HepG2 (cell line): ENCODE results near the gene CERS6. TPM values are rescaled to one million over a fixed set of nuclear protein-coding genes. Genes with fewer than 3 reads are reported as not detected.

Experiments used
- ATAC-seq: fragments of 200-7000 bp; cut with Tn5 transposase; 3 replicates; pipeline ENCODE4 v1.9.1; 2020; ENCODE audit warnings: mild to moderate bottlenecking, moderate library complexity
- BruUV-seq: library from RNA; stranded (reverse); fragments of 400-500 nt; replicated peaks from 2 replicates; lab custom pipeline; 2021; lab: Mats Ljungman, UMichigan
- CTCF ChIA-PET: fragments of 300-600 bp; formaldehyde crosslinking; extraction: SDS; loops from one replicate; lab custom pipeline; 2021; ENCODE audit warnings: low total read pairs, inconsistent platforms, low intra/inter-chr PET ratio; lab: Yijun Ruan, JAX
- POLR2A ChIA-PET: fragments of 350-600 bp; sonication (Branson Sonifier 250); formaldehyde crosslinking; loops from one replicate; lab custom pipeline; 2020; ENCODE audit warnings: antibody characterized with exemption, inconsistent platforms; lab: Yijun Ruan, JAX
- DNase-seq: peaks from one replicate; pipeline ENCODE4 v3.0.0-alpha.2; 2015; ENCODE audit warnings: low spot score
- FAIRE-seq: peaks from 3 replicates; lab custom pipeline; 2011; peaks lifted over from hg19 to GRCh38; lab: Jason Lieb, UNC
- H2AFZ ChIP-seq: one replicate; pipeline ENCODE4 v1.6.1; 2011; ENCODE audit warnings: low read length, inconsistent platforms
- H3K27ac ChIP-seq: fragments of 300-600 bp; 3 replicates; pipeline ENCODE4 v1.8.0; 2011; ENCODE audit warnings: mixed run types, mild to moderate bottlenecking, mixed read lengths, low read length, inconsistent platforms; ENCODE audit not compliant: insufficient read depth; ENCODE audit errors: extremely low read length
- H3K27me3 ChIP-seq, 2 experiments: fragments of 200-600 bp in 1 of 2; 2 replicates in 1 of 2; 3 replicates in 1 of 2; pipeline versions ENCODE4 v1.6.0 to v1.8.0; 2011; ENCODE audit warnings: low read length in 2 of 2, mild to moderate bottlenecking in 2 of 2, moderate library complexity in 2 of 2, inconsistent platforms in 1 of 2; ENCODE audit not compliant: insufficient read depth in 2 of 2, control insufficient read depth in 1 of 2
- H3K36me3 ChIP-seq, 2 experiments: fragments of 200-600 bp in 1 of 2; replicated peaks in 1 of 2; 2 replicates in 1 of 2; 3 replicates in 1 of 2; pipeline versions ENCODE4 v1.5.1 to v1.8.0; 2011; ENCODE audit warnings: low read length in 2 of 2, inconsistent platforms in 1 of 2; ENCODE audit not compliant: insufficient read depth in 2 of 2, control insufficient read depth in 1 of 2
- H3K4me1 ChIP-seq: 2 replicates; pipeline ENCODE4 v1.5.1; 2012; ENCODE audit warnings: low read length, inconsistent platforms; ENCODE audit not compliant: insufficient read depth
- H3K4me2 ChIP-seq: 2 replicates; pipeline ENCODE4 v1.6.0; 2011; ENCODE audit warnings: low read depth, low read length, inconsistent platforms
- H3K4me3 ChIP-seq, 3 experiments: fragments of 200-600 bp in 1 of 3; sonication (generic), shearing (Covaris generic) in 1 of 3; replicated peaks in 1 of 3; 2 replicates each; pipeline ENCODE4 v1.5.1; 2011 to 2016; ENCODE audit warnings: low read length in 3 of 3, inconsistent platforms in 2 of 3, low read depth in 2 of 3, mild to moderate bottlenecking in 2 of 3, control low read depth in 1 of 3, mixed read lengths in 1 of 3; ENCODE audit not compliant: insufficient read depth in 1 of 3
- H3K79me2 ChIP-seq: one replicate; pipeline ENCODE4 v1.6.1; 2011; ENCODE audit warnings: low read length, inconsistent platforms; ENCODE audit not compliant: insufficient read depth
- H3K9ac ChIP-seq: 2 replicates; pipeline ENCODE4 v1.6.0; 2011; ENCODE audit warnings: mild to moderate bottlenecking, low read depth, low read length, inconsistent platforms; ENCODE audit not compliant: insufficient read depth
- H3K9me3 ChIP-seq: 2 replicates; pipeline ENCODE4 v1.5.1; 2012; ENCODE audit warnings: mild to moderate bottlenecking, low read length
- H4K20me1 ChIP-seq: 2 replicates; pipeline ENCODE4 v1.6.0; 2011; ENCODE audit warnings: inconsistent platforms, mild to moderate bottlenecking, low read length, moderate library complexity; ENCODE audit not compliant: insufficient read depth
- CC2D1A ChIP-seq: sonication (generic); formaldehyde crosslinking; IDR thresholded peaks from 2 replicates; pipeline ENCODE4 v1.8.1; 2023; ENCODE audit warnings: mild to moderate bottlenecking, missing genetic modification reagents
- EHMT2 ChIP-seq: fragments of 200-600 bp; sonication (generic); IDR thresholded peaks from 2 replicates; pipeline ENCODE4 v1.7.0; 2017; ENCODE audit warnings: antibody characterized with exemption, low read depth, low read length, borderline replicate concordance
- GABPB1 ChIP-seq: IDR thresholded peaks from 2 replicates; pipeline ENCODE4 v1.6.1; 2016; ENCODE audit warnings: mild to moderate bottlenecking, missing genetic modification reagents, moderate library complexity, missing compliant biosample characterization
- GPN1 ChIP-seq: sonication (generic); formaldehyde crosslinking; IDR thresholded peaks from 2 replicates; pipeline ENCODE4 v1.5.1; 2020; ENCODE audit warnings: missing genetic modification reagents, borderline replicate concordance
- NFYB ChIP-seq: sonication (generic); formaldehyde crosslinking; IDR thresholded peaks from 2 replicates; pipeline ENCODE4 v1.4.0; 2020; ENCODE audit warnings: missing genetic modification reagents
- PATZ1 ChIP-seq: sonication (generic); formaldehyde crosslinking; IDR thresholded peaks from 2 replicates; pipeline ENCODE4 v1.4.0; 2020; ENCODE audit warnings: missing genetic modification reagents
- SOX5 ChIP-seq: IDR thresholded peaks from 2 replicates; pipeline ENCODE4 v1.6.1; 2016; ENCODE audit warnings: borderline replicate concordance
- SP1 ChIP-seq, 2 experiments: fragments of 450-650 bp in 1 of 2; sonication (generic) in 1 of 2; formaldehyde crosslinking in 1 of 2; IDR thresholded peaks; 2 replicates each; pipeline versions ENCODE4 v1.4.0 to v1.6.1; 2016 to 2020; ENCODE audit warnings: missing genetic modification reagents in 1 of 2
- SRY ChIP-seq: sonication (generic); formaldehyde crosslinking; IDR thresholded peaks from 2 replicates; pipeline ENCODE4 v1.8.0; 2022; ENCODE audit warnings: mild to moderate bottlenecking, missing genetic modification reagents
- UBTF ChIP-seq: sonication (generic); formaldehyde crosslinking; IDR thresholded peaks from 2 replicates; pipeline ENCODE4 v1.4.0; 2020; ENCODE audit warnings: mild to moderate bottlenecking, missing genetic modification reagents
- ZEB1 ChIP-seq: IDR thresholded peaks from 2 replicates; pipeline ENCODE4 v1.6.1; 2012; ENCODE audit warnings: mild to moderate bottlenecking, low read depth, inconsistent platforms; ENCODE audit not compliant: insufficient replicate concordance
- ZNF383 ChIP-seq: sonication (generic); formaldehyde crosslinking; IDR thresholded peaks from 2 replicates; pipeline ENCODE4 v1.4.0; 2020; ENCODE audit warnings: missing genetic modification reagents, mild to moderate bottlenecking, borderline replicate concordance
- ZNF569 ChIP-seq: sonication (generic); formaldehyde crosslinking; IDR thresholded peaks from 2 replicates; pipeline ENCODE4 v1.5.0; 2020; ENCODE audit warnings: mild to moderate bottlenecking, missing genetic modification reagents, moderate library complexity, borderline replicate concordance
- ZNF616 ChIP-seq: sonication (generic); formaldehyde crosslinking; IDR thresholded peaks from 2 replicates; pipeline ENCODE4 v1.5.0; 2020; ENCODE audit warnings: low read depth, mild to moderate bottlenecking, missing genetic modification reagents
- ZNF644 ChIP-seq: IDR thresholded peaks from 2 replicates; pipeline ENCODE4 v1.6.1; 2016; ENCODE audit warnings: low read depth
- WGBS: methylation state at CpG from one replicate; pipeline ENCODE4 v1.1.6; 2017; ENCODE audit warnings: low lambda C conversion rate; 5-methylcytosine and 5-hydroxymethylcytosine counted together
- in situ Hi-C: cut with HindIII; loops from 2 replicates; pipeline ENCODE4 v1.10.0; 2017; ENCODE audit warnings: low pct_unique_long_range_greater_than_20kb; ENCODE audit not compliant: extremely low pct_ligation_motif_present
- intact Hi-C: fragments of 100-400 bp; cut with micrococcal nuclease; formaldehyde crosslinking; loops from one replicate; pipeline ENCODE4 v1.10.0; 2022; ENCODE audit not compliant: unreplicated experiment
- polyA plus RNA-seq, 8 experiments: library from polyadenylated mRNA; depleted of rRNA in 3 of 8; stranded (reverse) in 7 of 8; unstranded in 1 of 8; fragments of >200 nt; fragmentation: Illumina TruSeq in 4 of 8; extraction: Trizol in 4 of 8; gene quantifications; 2 replicates each; pipeline versions ENCODE4 v1.2.1 to v1.2.3, GENCODE V29; 2011 to 2016; ENCODE audit warnings: low read depth in 4 of 8, missing spikeins in 1 of 8, mixed read lengths in 1 of 8; ENCODE audit not compliant: insufficient read depth in 1 of 8
- total RNA-seq, 5 experiments: library from RNA; depleted of rRNA; stranded (reverse); fragments of >200 nt; fragmentation: Illumina TruSeq; extraction: Trizol; gene quantifications; 2 replicates each; pipeline ENCODE4 v1.2.3, GENCODE V29; 2016; ENCODE audit warnings: low read depth in 1 of 5
- TF ChIP-seq, protein P1 (sequence below): sonication (generic); formaldehyde crosslinking; IDR thresholded peaks from 2 replicates; pipeline ENCODE4 v1.4.0; 2020; ENCODE audit warnings: missing genetic modification reagents, low read depth, mild to moderate bottlenecking, borderline replicate concordance

The CERS6 gene
- total and polyA plus RNA-seq, 2 of the 13 experiments (the other 11 are each of a cell fraction or from before 2014, with no cell fraction given): 10.1 to 20.3 TPM

GRCh38 chr2:168782271-168782670, 326.2 kb downstream of the CERS6 start (continued):
- TF ChIP-seq PATZ1 (CRISPR knock-in tag): no peak

DNA sequence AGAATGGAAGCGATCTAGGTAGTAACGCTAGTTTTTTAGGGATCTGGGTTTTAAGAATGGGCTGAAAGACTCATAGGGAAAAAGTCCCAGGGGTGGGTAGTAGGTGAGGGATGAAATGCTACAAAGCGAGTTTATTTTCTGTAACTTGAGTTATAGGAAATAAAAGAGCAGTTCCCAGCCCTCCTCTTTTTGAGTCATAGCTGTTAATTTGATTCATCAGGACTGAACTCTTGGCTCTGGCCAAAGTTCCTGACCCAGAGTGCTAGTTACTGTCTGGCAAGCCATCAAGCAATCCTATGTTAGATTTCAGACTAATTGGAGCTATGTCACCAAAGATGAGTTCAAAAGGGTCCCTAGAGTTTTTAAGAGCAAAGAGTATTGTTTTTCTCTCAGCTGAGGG, 328.9 kb downstream of the CERS6 start:
- TF ChIP-seq ZNF644 (no peak), GABPB1 (CRISPR knock-in tag) (no peak), SP1 (IDR thresholded peaks at IDR 0.05) (no peak), SP1 (CRISPR knock-in tag; IDR thresholded peaks at IDR 0.05) (no peak), ZNF616 (CRISPR knock-in tag) (no peak), NFYB (no peak), SRY (CRISPR knock-in tag) (no peak), ZEB1 (no peak), GPN1 (CRISPR knock-in tag) (no peak), UBTF (CRISPR knock-in tag) (no peak), ZNF383 (CRISPR knock-in tag) (no peak), EHMT2 (no peak), SOX5 (CRISPR knock-in tag) (no peak), CC2D1A (no peak), ZNF569 (CRISPR knock-in tag) (no peak)
- TF ChIP-seq, protein P1, sequence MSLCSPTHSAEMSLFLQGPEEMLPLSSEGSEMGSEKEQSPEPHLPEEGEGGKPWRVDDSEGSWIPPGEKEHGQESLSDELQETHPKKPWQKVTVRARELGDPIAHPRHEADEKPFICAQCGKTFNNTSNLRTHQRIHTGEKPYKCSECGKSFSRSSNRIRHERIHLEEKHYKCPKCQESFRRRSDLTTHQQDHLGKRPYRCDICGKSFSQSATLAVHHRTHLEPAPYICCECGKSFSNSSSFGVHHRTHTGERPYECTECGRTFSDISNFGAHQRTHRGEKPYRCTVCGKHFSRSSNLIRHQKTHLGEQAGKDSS (CRISPR knock-in tag): no peak
- no peaks in the 10 kb centered on the region for H3K9me3 ChIP-seq
- peaks cover 16% of the 10 kb centered on the region for H3K4me1 ChIP-seq
- H3K27me3 ChIP-seq: no peaks in the 10 kb centered on the region
- intact Hi-C loops: no loop called here
- FAIRE-seq (no peak), ATAC-seq (no peak), DNase-seq (no peak)
- H3K27ac ChIP-seq: no peak overlapping the region
- H3K9ac ChIP-seq: no peak overlapping the region
- H3K79me2 ChIP-seq: no peaks in the 10 kb centered on the region
- BruUV-seq: no TSS peak
- 28% methylated on average over 3 of the region's 3 CpGs for WGBS
- no peaks in the 10 kb centered on the region for H3K36me3 ChIP-seq
- no peaks in the 10 kb centered on the region for H4K20me1 ChIP-seq
- in situ Hi-C loops: no loop called here
- CTCF ChIA-PET: no interaction called here
- POLR2A ChIA-PET: no interaction called here
- H2AFZ ChIP-seq: no peak overlapping the region
- no peak overlapping the region for H3K4me3 ChIP-seq
- no peak overlapping the region for H3K4me2 ChIP-seq
